DMS 273 treated with DMSO at 0.1 percent for 48 hours (cell line): ENCODE measurements around the gene TNFAIP1.

Source experiments
- DNase-seq: peaks from one replicate; lab custom pipeline; 2025; lab: John Stamatoyannopoulos, UW

Gene TNFAIP1

DNA sequence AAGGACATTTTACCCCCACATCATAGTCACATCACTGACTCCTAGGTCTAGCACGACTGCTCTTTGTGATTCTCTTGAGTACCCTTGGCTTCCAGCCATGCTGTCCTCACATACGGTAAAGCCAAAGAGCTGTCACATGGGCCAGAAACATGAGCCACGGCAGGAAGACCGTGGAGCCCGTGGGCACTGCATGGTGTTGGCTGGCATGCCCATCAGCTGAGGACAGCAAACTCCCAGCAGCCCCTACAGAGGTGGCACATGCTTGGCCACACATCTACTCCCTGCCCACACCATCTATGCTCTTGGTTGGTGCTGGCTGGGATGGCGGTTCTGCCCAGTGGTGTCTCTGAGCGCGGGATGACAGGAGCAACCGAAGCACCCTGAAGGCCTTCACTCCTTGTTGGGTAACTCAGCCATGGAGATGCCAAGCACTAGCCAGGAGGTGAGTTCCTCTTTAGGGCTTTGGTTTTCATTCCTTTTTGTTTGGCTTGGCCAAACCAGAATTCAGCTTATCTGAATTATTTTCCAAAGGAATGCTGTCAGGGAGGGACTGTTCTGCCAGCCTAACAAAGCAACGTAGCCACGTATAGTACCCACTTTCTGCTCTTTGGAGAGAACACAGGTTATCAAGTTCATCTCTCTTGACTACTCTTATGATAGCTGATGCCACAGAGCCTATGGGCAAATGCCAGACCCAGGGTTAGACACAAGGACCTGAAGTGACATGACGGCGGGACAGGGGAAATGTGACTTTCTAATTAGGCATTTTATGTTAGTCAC, 10.0 kb downstream of the TNFAIP1 start:
- DNase-seq, result no peak

DNA sequence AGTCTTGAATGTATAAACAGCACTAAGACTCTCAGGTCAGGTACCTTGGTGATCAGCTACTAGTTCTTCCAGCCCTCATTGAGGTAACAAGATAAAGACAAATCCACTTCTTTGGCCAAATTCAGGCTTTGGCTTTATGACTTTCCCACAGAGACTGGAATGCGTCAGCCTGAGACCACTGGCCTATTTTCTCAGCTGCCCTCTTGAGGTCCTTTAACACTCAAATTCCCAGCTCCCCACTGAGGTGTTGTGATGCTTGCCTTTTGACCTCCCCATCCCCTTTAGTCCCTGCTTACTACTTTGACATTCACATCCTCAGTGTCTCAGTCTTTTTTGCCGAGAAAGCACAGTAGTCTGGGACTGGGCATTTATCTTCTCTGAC, 10.6 kb downstream of the TNFAIP1 start:
- no peak for DNase-seq

DNA sequence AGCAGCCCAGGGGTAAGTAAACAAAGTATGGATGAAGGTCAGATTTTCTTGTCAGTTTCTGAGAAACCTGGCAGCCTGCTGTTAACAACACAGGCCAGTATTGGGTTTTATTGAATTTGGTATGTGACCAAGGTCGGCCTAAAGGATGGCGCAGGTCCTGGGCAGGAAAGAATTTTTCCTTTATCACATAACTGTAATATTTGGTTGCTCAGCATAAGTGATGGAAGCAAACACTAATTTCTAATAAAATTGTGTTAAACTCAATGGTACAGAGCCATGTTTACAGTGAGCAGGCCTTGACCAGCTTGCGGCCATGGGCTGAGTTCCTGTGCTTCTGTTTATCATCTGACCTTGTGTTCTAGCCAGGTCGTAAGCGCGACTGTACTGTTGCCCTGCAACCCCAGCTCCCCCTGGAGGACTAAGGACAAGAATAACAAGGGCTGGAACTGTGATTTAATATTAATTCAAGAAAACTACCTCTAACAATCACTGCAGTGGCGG, 11.2 kb downstream of the TNFAIP1 start:
- no peak for DNase-seq

DNA sequence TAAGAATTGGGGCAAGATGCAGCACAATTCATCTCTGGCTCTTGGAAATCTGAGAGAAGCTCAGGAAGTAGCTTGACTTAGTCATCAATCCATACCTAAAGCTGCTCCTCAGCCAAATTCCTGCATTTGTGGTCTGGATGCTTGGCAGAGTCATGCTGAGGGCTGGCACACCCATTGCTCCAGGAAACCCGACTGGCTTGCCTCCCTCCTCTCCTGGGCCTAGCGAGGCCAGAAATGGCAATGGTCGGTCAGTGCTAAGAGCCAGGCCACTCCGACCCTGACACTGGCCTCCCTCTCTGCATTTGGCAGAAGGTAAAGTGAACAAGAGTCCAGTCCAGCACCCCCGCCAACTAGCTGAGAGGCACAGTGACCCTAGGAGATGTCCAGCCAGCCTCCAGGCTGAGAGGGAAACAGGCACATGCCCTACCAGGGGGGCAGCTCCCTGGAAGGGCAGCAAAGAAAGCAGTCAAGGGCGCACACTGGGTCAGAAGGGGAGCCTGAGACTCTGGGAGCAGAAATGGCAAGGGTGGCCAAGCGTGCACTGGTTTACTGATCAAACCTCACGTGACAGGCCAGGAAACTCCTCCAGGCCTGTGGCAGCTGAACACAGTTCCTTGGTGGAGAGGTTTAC, 11.8 kb downstream of the TNFAIP1 start:
- no peak for DNase-seq

DNA sequence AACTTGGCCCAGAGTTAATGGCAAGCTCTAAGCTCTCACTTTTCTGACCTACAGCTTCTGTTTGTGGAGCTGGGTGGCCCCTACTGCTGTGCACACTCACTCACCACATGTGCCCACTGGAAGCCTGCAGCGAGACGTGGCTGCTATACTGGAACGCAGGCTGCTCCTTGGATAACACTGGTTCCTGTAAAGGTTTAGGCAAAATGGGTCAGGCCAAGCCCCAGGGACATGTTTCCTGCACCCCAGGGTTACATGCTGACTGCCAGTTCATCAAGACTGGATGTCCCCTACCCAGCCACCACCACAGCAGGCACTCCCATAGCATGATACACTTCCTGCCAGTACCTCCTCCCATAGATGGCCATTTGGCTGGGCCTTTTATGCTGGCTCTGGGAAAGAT, 13.4 kb downstream of the TNFAIP1 start:
- DNase-seq, result no peak

DNA sequence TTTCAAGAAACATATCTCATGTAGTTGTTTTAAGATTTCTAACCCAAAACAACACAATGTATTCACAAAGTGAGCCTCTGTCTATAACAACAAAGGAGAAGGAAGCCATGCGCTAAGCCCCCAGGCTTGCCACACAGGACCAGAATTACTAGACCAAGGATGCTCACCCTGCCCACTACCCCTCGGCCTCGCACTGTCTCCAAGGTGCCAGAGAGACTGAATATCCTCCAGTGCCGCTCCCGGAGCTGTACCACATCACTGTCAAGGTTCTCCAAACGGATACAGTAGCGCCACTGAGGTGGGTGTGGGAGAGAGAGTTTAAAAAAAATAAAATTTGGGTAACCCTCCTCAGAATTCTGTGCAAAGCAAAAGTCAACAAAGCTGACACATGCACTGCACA, 14.7 kb downstream of the TNFAIP1 start:
- no peak for DNase-seq

DNA sequence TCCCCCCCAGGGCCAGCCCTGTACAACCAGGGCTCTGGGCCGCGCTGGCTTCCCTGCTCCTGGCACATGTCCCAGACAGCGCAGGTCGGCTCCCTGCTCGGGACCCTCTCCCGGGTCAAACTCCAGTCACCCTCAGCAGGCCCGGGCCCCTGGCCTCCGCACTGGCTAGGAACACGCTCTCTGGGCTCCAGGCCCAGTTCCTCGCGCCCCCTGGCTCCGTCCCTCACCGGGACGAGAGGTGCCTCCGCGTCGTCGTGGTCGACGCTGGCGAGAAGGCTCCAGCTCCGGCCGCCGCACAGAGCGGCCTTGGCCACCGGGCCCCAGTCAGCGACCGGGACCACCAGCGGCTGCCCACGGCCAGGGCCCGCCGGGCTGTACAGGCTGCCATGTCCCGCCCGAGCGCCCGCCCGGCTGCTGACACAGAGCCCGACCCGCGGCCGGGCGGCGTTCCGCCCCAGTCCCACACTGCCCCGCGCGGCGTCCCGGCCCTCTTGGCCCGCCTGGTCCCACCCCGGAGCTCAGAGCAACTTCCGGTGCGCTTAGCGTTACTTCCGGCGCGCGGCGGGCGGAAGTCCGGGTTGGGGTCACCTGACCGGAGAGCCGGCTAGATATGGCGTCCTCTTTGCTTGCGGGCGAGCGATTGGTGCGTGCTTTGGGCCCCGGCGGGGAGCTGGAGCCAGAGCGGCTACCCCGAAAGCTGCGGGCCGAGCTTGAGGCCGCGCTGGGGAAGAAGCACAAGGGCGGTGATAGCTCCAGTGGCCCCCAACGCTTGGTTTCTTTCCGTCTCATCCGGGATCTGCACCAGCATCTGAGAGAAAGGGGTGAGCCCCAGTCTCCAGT, 21.7 kb downstream of the TNFAIP1 start, which contains the start of gene POLDIP2:
Gene POLDIP2, minus strand, starts transcription at position 467 of the 840 bp plus-strand sequence. Its CDS starts 79 bp downstream, at position 388.
- DNase-seq, result peak; percentile 84

DNA sequence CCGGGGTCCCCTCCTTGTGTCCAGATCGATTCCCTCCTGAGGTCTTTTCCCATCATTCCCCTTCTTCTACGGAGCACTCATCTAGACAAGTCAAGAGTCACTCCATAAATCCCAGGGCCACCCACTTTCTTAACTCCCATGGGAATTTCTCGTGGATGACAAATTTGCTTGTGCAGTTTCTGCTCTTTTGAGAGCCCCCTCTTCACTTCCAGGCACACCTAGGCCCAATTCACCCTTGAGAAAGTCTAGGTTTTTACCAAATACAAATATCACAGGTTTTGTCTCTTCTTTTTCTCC, 22.3 kb downstream of the TNFAIP1 start:
- no peak for DNase-seq

DNA sequence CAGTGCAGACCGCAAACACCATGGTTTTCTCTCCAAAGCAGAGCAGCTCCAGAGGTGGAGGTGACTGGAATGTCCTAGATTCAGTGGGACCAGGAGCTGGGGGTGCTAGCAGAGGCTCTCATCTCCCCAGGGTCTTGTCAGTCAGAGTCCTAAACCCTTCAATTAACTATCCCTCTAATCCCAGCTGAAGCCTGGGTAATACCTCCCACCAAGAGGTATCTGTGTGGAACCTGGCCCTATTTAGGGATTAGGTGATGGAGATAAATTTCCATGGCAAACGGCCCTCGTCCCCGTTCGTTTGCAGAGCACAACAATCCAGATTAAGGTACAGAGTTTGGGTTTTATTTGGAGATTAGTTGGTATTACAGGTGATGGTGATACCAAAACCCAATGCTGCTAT, 27.6 kb downstream of the TNFAIP1 start:
- DNase-seq, result no peak

DNA sequence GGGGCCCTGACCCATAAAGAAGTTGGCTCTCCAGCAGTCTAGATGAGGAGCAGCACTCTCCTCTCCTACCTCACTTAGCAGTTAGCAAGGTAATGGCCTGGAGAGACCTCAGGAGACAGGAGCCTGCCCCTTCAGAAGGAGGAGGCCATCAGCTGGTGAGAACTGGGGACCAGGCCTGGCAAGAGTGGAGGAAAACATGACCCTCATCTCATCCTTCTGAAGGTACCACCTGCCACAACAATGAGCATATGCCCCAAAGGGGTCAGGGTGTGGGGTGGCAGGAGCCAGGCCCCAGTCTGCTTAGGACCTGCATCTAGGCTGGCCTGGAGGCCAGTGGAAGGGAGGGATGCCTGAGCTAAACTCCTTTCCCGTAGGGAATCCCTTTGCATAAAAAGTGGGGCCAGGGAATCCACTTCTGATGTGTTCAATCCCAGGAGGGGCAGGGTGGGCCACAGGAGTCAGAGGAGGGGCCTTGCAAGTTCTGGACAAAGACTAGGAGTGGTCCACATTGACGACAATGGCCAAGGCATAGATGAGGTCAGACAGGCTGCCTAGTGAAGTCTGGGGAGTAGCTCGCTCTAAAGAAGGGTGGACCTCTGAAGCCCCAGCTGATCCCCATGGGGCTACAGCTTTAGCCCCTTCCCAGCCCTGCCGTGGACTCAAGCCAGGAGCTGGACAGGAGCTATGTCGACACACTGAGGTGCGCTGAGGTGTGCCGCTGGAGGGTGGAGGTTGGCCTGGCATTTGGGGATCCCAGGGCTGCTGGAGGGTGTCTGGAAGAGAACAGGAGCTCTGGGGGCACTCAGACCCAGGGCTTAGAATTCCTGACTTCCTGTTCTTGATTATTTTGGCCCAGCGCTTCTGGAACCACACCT, 28.5 kb downstream of the TNFAIP1 start:
- no peak for DNase-seq

DNA sequence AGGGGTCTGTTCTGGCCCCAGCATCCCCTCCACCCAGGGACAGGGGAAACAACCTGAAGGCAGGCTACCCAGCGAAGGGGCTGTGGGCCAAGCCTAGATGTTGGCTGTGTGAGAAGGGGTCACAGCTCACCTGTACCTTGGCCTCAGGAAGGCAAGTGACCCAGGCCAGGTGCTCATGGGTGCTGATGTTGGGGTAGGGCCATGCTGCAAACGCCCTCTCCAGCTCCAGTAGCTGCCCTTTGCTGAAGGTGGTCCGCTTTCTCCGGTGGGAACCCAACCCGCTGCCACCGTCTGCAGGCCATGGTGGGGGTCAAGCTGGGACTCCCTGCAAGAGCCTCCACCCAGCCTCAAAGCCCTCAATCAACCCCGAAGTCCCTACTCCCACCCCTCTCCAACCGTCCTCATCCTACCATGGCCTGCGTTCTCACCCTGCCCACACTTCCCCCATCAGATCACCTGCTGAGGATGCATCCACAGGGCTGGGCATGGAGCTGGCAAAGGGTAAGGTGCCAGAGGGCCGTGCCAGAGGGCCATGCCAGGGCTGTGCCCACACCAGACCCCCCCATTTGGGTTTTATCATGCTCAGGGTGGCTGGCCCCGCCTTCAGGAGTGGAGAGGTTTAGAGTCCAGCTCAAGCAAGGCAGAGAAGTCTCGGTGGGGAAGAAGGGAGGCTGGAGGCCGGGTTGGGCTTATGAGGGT, 29.3 kb downstream of the TNFAIP1 start, which contains the start of gene SEBOX:
Gene SEBOX, minus strand, starts transcription at position 535 of the 699 bp plus-strand sequence. Its CDS starts 48 bp downstream, at position 487.
- no peak for DNase-seq

DNA sequence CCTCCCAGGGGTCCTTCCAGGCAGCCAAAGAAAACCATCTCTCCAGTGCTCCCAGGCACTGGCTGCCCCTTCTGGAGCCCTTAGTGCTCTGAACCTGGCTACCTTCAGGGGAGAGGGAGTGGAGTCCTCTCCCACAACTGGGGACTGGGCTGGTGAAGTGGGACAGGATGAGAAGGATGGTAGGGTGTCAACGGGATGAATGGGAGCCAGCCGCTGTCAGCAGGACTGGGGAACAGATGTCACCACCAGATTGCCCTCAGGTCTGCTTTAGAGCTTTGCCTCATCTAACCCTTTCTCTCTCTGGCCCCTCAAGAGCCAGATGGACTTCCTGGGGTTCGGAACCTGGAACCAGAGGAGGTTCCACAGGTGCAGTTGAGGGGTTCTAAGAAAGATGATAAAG, 29.9 kb downstream of the TNFAIP1 start:
- peak; percentile 29 for DNase-seq

DNA sequence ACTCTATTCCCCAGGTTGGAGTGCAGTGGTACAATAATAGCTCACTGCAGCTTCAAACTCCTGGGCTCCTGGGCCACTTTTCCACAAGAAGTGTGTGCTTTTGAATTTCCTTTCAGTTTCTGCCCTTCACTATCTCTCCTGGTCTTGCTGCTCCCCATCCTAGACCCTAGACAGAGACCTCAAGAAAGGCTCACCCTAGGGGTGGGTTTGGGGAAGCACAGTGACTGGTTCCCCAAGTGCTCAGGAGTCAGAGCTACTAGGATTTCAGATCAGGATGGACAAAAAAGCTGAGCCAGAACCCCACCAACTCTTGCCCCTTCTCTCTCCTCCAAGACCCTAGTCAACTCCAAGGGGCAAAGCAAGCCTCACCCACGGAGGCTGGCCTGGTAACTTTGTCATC, 31.0 kb downstream of the TNFAIP1 start:
- no peak for DNase-seq

DNA sequence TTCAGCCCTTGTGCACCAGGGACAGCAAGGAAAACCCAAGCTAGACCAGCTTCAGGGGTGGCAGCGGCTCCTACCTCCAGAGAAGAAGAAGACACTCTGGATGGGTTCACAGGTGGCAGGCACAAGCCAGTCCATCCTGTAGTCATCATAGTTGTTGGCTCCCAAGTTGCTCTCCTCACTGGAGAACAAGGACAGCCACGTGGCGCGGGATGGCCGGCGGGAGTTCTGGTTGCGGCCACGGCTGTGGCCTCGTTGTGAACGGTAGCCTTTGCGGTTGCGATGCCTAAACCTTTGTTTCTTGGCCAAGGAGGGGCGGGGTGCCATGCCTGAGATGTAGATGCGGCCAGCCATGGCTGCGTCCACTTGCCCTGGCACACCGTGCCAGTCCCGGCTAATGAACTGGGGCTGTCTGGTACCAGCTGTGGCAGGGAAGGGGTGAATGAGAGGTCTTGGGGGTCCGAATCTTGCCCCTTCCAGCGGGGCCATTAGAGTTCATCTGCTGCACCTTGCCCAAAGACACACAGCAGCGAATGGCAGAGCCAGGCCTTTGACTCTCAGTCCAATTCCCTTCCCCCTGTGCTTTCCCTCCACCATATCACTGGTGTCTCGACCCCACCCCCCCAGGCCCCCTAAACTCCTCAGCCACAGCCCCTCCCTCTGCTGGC, 32.2 kb downstream of the TNFAIP1 start:
- DNase-seq, result no peak

DNA sequence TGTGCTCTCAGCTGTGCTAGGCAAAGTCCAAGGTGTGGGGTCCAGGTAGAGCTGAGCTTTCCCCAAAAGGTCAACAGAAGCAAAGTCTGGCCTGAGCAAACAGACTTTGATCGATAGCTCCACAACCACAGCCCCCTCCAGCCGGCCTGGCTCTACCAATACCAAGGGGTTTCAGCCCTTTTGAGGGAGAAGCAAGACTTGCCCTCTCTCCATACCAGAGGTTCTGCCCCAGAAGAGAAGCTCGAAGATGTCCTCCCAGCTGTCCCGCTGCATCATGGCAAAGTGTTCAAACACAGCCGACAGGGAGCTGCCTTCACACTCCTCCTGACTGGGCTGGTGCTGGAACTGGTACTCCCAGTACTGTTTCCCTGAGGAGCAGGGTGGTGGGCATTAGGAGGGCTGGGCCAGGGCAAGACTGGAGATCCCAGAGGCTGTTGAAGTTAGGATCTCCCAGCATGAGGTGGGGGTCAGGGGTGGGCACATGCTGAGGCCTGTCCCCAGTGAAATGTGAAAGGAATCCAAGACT, 32.8 kb downstream of the TNFAIP1 start:
- DNase-seq, result no peak

DNA sequence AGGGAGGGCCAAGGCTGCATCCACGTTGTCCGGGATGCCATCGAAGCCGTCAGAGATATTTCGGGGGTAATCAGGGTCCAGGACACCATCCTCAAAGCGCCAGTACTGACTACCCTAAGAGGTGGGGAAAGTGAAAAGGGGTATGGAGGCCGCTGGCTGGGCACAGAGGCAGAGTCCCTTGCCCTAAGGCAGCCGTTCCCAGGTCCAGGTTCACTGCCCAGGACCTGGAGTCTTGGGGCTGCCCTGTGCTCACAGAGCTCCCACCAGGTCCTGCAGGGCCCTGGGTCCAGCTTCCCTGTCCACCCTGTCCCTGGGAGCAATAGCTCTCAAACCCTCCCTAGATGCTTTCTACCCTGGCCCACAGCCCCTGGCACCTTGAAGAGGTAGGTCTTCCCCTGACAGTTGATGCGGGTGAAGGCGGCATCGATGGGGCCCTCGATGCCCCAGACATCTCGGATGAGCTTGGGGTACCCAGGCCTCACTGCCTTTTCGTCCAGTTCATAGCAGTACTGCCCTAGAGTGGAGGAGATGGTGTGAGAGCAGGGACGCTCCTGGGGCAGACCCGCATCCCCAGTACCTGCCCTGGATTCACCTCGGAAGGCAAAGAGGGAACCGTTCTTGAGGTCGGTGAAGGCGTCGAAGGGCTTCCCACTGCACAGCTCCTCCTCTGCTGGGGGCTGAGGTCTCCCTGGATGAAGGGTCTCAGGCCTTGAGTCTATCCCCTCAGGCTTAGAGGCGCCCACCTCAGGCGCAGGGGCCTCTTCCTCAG, 33.5 kb downstream of the TNFAIP1 start:
- no peak for DNase-seq

DNA sequence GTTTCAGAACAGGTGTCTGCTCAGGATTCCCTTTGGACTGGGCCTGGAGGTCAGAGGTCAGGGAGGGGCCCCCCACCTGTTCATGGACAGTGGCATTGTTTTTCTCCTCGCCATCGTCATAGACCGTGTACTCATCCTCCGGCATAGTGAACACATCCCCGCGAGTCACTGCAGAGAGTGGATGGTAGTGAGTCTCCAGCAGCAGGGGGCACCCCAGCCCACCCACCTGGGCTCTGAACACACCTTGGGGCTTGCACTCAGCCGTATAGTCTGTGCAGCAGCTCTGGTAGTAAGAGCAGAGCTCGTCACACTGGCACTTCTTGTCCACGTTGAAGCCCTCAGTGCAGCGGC, 34.1 kb downstream of the TNFAIP1 start:
- DNase-seq, result no peak

DNA sequence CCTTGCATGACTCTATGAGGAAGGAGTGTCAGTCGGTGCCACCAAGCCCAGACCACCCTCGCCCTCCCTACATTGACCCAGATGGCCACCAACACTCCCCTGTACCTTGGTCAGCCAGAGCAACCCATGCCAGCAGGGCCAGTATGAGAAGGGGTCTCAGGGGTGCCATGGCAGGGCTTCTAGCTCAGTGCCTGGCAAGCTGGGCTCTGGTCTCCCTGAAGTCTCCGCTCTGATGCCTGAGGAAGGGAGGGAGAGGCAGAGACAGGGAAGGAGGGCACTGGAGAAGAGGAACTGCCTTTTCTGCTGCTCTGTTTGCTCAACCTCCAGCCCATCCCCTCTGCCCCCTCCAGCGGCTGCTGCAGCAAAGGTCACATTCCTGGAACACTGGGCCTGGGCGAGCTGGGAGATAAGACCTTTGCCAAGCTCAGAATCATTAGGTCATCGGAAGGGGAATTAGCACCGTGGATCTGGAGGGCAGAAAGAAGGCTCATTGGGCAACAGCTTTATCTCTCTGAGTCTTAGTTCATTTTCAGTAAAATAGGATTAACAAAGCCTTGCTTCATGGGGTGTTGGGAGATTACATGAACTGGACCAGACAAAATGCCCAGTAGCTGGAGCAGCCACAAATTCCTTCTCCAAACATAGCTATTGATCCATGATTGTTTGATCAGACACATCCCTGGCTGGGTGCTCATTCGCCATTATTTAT, 34.6 kb downstream of the TNFAIP1 start, which contains the start of gene VTN:
Gene VTN, minus strand, starts transcription at position 273 of the 709 bp plus-strand sequence. Its CDS starts 104 bp downstream, at position 169.
- DNase-seq, result no peak

DNA sequence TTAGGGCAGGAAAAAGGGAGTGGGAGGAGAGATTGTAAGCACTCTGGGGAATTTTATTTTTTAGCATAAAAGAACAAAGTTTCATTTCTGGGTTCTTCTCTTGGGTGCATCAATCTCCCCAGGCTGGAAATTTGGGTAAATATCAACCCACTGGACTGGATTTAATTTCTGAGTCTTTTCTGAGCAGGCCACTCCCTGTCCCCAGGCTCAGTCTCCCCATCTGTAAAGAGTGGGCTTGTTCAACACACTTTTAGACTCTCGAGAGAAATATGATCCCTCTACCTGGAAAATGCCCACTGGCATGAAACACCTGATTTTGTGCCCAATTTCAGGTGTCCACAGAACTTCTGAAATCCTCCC, 35.2 kb downstream of the TNFAIP1 start:
- DNase-seq, result no peak
